Activated CD8-positive, alpha-beta memory T cell treated with anti-CD3 and anti-CD28 coated beads, Interleukin-2, amount 50 U/mL, for 1 hour (primary cell): ENCODE measurements around the gene KDELR1.

Experiments
- DNase-seq: peaks from one replicate; pipeline ENCODE4 v3.0.0-alpha.2; 2020; ENCODE audit errors: extremely low read depth

Gene KDELR1

GRCh38 chr19:48342414-48342738 is 49.0 kb downstream of the KDELR1 start:
- no peak for DNase-seq

- DNase-seq, result no peak
Observed at GRCh38 chr19:48341515-48342413, 49.6 kb downstream of the KDELR1 start.

GRCh38 chr19:48340995-48341394 is 50.4 kb downstream of the KDELR1 start:
- no peak for DNase-seq

GRCh38 chr19:48338802-48339503 is 52.4 kb downstream of the KDELR1 start:
- DNase-seq, result no peak

- no peak for DNase-seq
Observed at GRCh38 chr19:48338253-48338755, 53.0 kb downstream of the KDELR1 start.

- DNase-seq, result peak; percentile 71
Observed at GRCh38 chr19:48333467-48334384, 57.6 kb downstream of the KDELR1 start.

- peak; percentile 95 for DNase-seq
Observed at GRCh38 chr19:48332662-48333466, 58.5 kb downstream of the KDELR1 start.
